IMR-90 (cell line): Measurements from ENCODE around the gene GPC5. TPM values are rescaled to one million over a fixed set of nuclear protein-coding genes. Genes with fewer than 3 reads are reported as not detected.

ENCODE experiments used
- ATAC-seq: fragments of 200-7000 bp; cut with Tn5 transposase; 2 replicates; pipeline ENCODE4 v1.9.1; 2020; ENCODE audit warnings: low read depth, mild to moderate bottlenecking, moderate library complexity
- BruUV-seq: library from RNA; stranded (reverse); fragments of 400-500 nt; replicated peaks from 2 replicates; lab custom pipeline; 2021; lab: Mats Ljungman, UMichigan
- CTCF ChIA-PET: fragments of 300-600 bp; formaldehyde crosslinking; extraction: SDS; loops from one replicate; lab custom pipeline; 2021; ENCODE audit warnings: antibody characterized with exemption; lab: Yijun Ruan, JAX
- POLR2A ChIA-PET: fragments of 300-600 bp; sonication (Branson Sonifier 250); formaldehyde crosslinking; loops from one replicate; lab custom pipeline; 2022; ENCODE audit warnings: antibody characterized with exemption; ENCODE audit not compliant: unreplicated experiment; lab: Charles Lee
- DNase-seq: peaks from one replicate; pipeline ENCODE4 v3.0.0; 2013
- H2AFZ ChIP-seq: replicated peaks from 2 replicates; pipeline ENCODE3; 2013; ENCODE audit warnings: low read length, mild to moderate bottlenecking; ENCODE audit not compliant: poor library complexity
- H2AK5ac ChIP-seq: 2 replicates; pipeline ENCODE4 v1.6.1; 2013; ENCODE audit warnings: low read depth, low read length, inconsistent platforms
- H2AK9ac ChIP-seq: replicated peaks from 2 replicates; pipeline ENCODE3; 2013; ENCODE audit warnings: mild to moderate bottlenecking, low read depth, low read length, moderate library complexity; ENCODE audit not compliant: poor library complexity
- H2BK120ac ChIP-seq: 2 replicates; pipeline ENCODE4 v1.6.1; 2013; ENCODE audit warnings: low read depth, low read length, inconsistent platforms
- H2BK15ac ChIP-seq: 3 replicates; pipeline ENCODE4 v1.6.1; 2013; ENCODE audit warnings: low read depth, low read length, inconsistent platforms
- H2BK20ac ChIP-seq: 2 replicates; pipeline ENCODE4 v1.6.1; 2013; ENCODE audit warnings: low read depth, mild to moderate bottlenecking, inconsistent platforms, low read length, moderate library complexity
- H2BK5ac ChIP-seq: 2 replicates; pipeline ENCODE4 v1.6.1; 2013; ENCODE audit warnings: mild to moderate bottlenecking, low read depth, low read length, inconsistent platforms; ENCODE audit not compliant: poor library complexity, severe bottlenecking
- H3K14ac ChIP-seq: replicated peaks from 2 replicates; pipeline ENCODE4 v1.6.1; 2013; ENCODE audit warnings: low read depth, low read length, inconsistent platforms
- H3K18ac ChIP-seq: 2 replicates; pipeline ENCODE4 v1.6.1; 2013; ENCODE audit warnings: low read depth, low read length, control low read depth
- H3K23ac ChIP-seq: 2 replicates; pipeline ENCODE4 v1.6.1; 2013; ENCODE audit warnings: low read depth, low read length, inconsistent platforms
- H3K27ac ChIP-seq: 2 replicates; pipeline ENCODE4 v1.5.1; 2013; ENCODE audit warnings: mild to moderate bottlenecking, control low read depth, low read length; ENCODE audit not compliant: insufficient read depth
- H3K27me3 ChIP-seq: 2 replicates; pipeline ENCODE4 v1.6.1; 2013; ENCODE audit warnings: low read length; ENCODE audit not compliant: control insufficient read depth, insufficient read depth
- H3K36me3 ChIP-seq: 2 replicates; pipeline ENCODE4 v1.6.1; 2013; ENCODE audit warnings: low read length, mixed read lengths; ENCODE audit not compliant: control insufficient read depth, insufficient read depth
- H3K4ac ChIP-seq: 2 replicates; pipeline ENCODE4 v1.6.1; 2013; ENCODE audit warnings: low read depth, low read length, inconsistent platforms
- H3K4me1 ChIP-seq: 2 replicates; pipeline ENCODE4 v1.6.1; 2013; ENCODE audit warnings: low read length, mixed read lengths; ENCODE audit not compliant: control insufficient read depth, insufficient read depth
- H3K4me2 ChIP-seq: 2 replicates; pipeline ENCODE4 v1.6.1; 2013; ENCODE audit warnings: low read depth, mild to moderate bottlenecking, control low read depth, low read length, moderate library complexity
- H3K4me3 ChIP-seq: 2 replicates; pipeline ENCODE4 v1.5.1; 2013; ENCODE audit warnings: low read depth, mild to moderate bottlenecking, control low read depth, low read length, moderate library complexity; ENCODE audit not compliant: insufficient read depth
- H3K56ac ChIP-seq: 2 replicates; pipeline ENCODE4 v1.6.1; 2013; ENCODE audit warnings: low read length, inconsistent platforms; ENCODE audit not compliant: insufficient read depth; ENCODE audit errors: extremely low read depth
- H3K79me1 ChIP-seq, 2 experiments: 2 replicates each; pipeline ENCODE4 v1.6.1; 2013; ENCODE audit warnings: low read length in 2 of 2, inconsistent platforms in 1 of 2, low read depth in 1 of 2
- H3K9ac ChIP-seq: 2 replicates; pipeline ENCODE4 v1.6.1; 2013; ENCODE audit warnings: low read depth, low read length, control low read depth
- H3K9me1 ChIP-seq: 2 replicates; pipeline ENCODE4 v1.6.1; 2013; ENCODE audit warnings: low read length, inconsistent platforms; ENCODE audit not compliant: insufficient read depth
- H3K9me3 ChIP-seq: 2 replicates; pipeline ENCODE4 v1.6.1; 2013; ENCODE audit warnings: low read length; ENCODE audit not compliant: control insufficient read depth, insufficient read depth
- H4K20me1 ChIP-seq: 2 replicates; pipeline ENCODE4 v1.6.1; 2013; ENCODE audit warnings: low read length, inconsistent platforms; ENCODE audit not compliant: insufficient read depth
- H4K5ac ChIP-seq: 2 replicates; pipeline ENCODE4 v1.6.1; 2013; ENCODE audit warnings: mild to moderate bottlenecking, low read depth, low read length, control low read depth
- H4K8ac ChIP-seq, 2 experiments: 2 replicates each; pipeline ENCODE4 v1.6.1; 2013; ENCODE audit warnings: low read depth in 2 of 2, low read length in 2 of 2, control low read depth in 1 of 2, inconsistent platforms in 1 of 2
- H4K91ac ChIP-seq: 2 replicates; pipeline ENCODE4 v1.6.1; 2013; ENCODE audit warnings: low read depth, low read length, inconsistent platforms; ENCODE audit not compliant: insufficient read depth
- BHLHE40 ChIP-seq: fragments of 150-350 bp; IDR thresholded peaks from 2 replicates; pipeline ENCODE4 v1.6.1; 2016; ENCODE audit warnings: mild to moderate bottlenecking, low read depth, low read length
- CEBPB ChIP-seq: IDR thresholded peaks from 2 replicates; pipeline ENCODE4 v1.6.1; 2012; ENCODE audit warnings: low read depth, low read length, improper control_type of control experiment
- CHD1 ChIP-seq: IDR thresholded peaks from 2 replicates; pipeline ENCODE4 v1.6.1; 2012; ENCODE audit warnings: low read depth, low read length, improper control_type of control experiment
- FOS ChIP-seq: fragments of 150-350 bp; IDR thresholded peaks from 2 replicates; pipeline ENCODE4 v1.6.1; 2016; ENCODE audit warnings: low read depth, low read length
- MAFK ChIP-seq: IDR thresholded peaks from 2 replicates; pipeline ENCODE4 v1.6.1; 2012; ENCODE audit warnings: low read depth, low read length, improper control_type of control experiment
- MAZ ChIP-seq: IDR thresholded peaks from 2 replicates; pipeline ENCODE4 v1.6.1; 2012; ENCODE audit warnings: low read depth, mild to moderate bottlenecking, low read length, improper control_type of control experiment, moderate library complexity, borderline replicate concordance
- MXI1 ChIP-seq: IDR thresholded peaks from 2 replicates; pipeline ENCODE4 v1.6.1; 2012; ENCODE audit warnings: low read depth, mild to moderate bottlenecking, low read length, moderate library complexity, borderline replicate concordance
- NFE2L2 ChIP-seq: fragments of 150-350 bp; IDR thresholded peaks from 2 replicates; pipeline ENCODE4 v1.6.1; 2016; ENCODE audit warnings: low read depth, mild to moderate bottlenecking, low read length
- POLR2A ChIP-seq: IDR thresholded peaks from 2 replicates; pipeline ENCODE4 v1.6.1; 2012; ENCODE audit warnings: mild to moderate bottlenecking, low read depth, low read length
- RAD21 ChIP-seq: IDR thresholded peaks from 2 replicates; pipeline ENCODE4 v1.6.1; 2012; ENCODE audit warnings: low read length, improper control_type of control experiment
- RCOR1 ChIP-seq: IDR thresholded peaks from 2 replicates; pipeline ENCODE4 v1.6.1; 2012; ENCODE audit warnings: mild to moderate bottlenecking, low read length, improper control_type of control experiment; ENCODE audit not compliant: insufficient replicate concordance
- RFX5 ChIP-seq: IDR thresholded peaks from 2 replicates; pipeline ENCODE4 v1.8.0; 2012; ENCODE audit warnings: low read depth, mild to moderate bottlenecking, low read length, moderate library complexity
- SMC3 ChIP-seq: fragments of 150-350 bp; IDR thresholded peaks from 2 replicates; pipeline ENCODE4 v1.6.1; 2016; ENCODE audit warnings: low read depth, mild to moderate bottlenecking, antibody characterized with exemption, low read length, moderate library complexity
- WGBS, 2 experiments: methylation state at CpG; one replicate each; pipeline versions ENCODE4 v1.1.5 to v1.1.7; 2013; ENCODE audit warnings: missing lambda C conversion rate in 2 of 2; ENCODE audit not compliant: insufficient read length in 1 of 2; ENCODE audit errors: extremely low coverage in 2 of 2; 5-methylcytosine and 5-hydroxymethylcytosine counted together
- dilution Hi-C: fragments of 300-500 bp; cut with HindIII; formaldehyde crosslinking; loops from one replicate; pipeline ENCODE4 v1.14.3; 2018; ENCODE audit warnings: low sequenced_read_pairs; ENCODE audit not compliant: unreplicated experiment
- in situ Hi-C: fragments of 300-500 bp; cut with MboI; formaldehyde crosslinking; loops from 3 replicates; pipeline ENCODE4 v1.14.3; 2019; ENCODE audit warnings: low sequenced_read_pairs, inconsistent platforms, mixed read lengths
- intact Hi-C: fragments of 100-400 bp; cut with micrococcal nuclease; formaldehyde crosslinking; loops from 2 replicates; pipeline ENCODE4 v1.10.0; 2022
- polyA plus RNA-seq, 3 experiments: library from polyadenylated mRNA; depleted of rRNA; stranded (reverse); fragments of >200 nt; gene quantifications; 2 replicates each; pipeline ENCODE4 v1.2.3, GENCODE V29; 2012; ENCODE audit warnings: low replicate concordance in 1 of 3
- total RNA-seq: library from RNA; depleted of rRNA; stranded (reverse); fragments of >200 nt; gene quantifications from 2 replicates; pipeline ENCODE4 v1.2.3, GENCODE V29; 2012
- TF ChIP-seq, protein P1 (sequence below): fragments of 150-350 bp; IDR thresholded peaks from 2 replicates; pipeline ENCODE4 v1.6.1; 2016; ENCODE audit warnings: low read depth, mild to moderate bottlenecking, low read length, moderate library complexity, borderline replicate concordance
- TF ChIP-seq, protein P2 (sequence below): conservative IDR thresholded peaks from 2 replicates; pipeline ENCODE4 v1.5.1; 2012; ENCODE audit warnings: mild to moderate bottlenecking, low read depth, low read length, improper control_type of control experiment
- TF ChIP-seq, protein P3 (sequence below): fragments of 150-350 bp; IDR thresholded peaks from 2 replicates; pipeline ENCODE4 v1.6.1; 2017; ENCODE audit warnings: mild to moderate bottlenecking, antibody characterized with exemption, low read length, low read depth

The GPC5 gene
- total and polyA plus RNA-seq, 2 of the 4 experiments (the other 2 are of a cell fraction): 0.94 to 1.8 TPM

DNA sequence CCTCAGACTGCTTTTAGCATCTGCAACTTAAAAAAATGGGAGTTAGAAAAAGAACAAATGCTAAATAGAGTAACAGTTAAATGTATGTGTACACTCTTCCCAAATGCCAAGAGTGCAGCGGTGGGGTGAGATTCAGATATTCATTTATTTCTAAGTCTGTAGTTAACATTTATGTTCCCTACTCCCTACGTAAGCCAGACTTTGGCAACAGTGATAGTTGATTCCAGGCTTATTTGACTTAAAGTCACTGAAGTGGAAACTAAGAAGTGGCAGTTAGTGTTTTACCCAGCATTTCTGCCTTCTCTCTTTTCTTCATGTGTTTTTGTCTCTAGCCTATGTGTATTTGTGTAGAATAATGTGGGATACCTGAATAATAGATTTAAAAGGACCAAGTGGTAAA lies 46.4 kb upstream of the GPC5 start:
- Histone ChIP-seq H4K91ac (no peak overlapping the region), H2BK5ac (no peak overlapping the region), H3K79me1 (peaks cover 13 to 26% of the 10 kb centered on the region in 2 experiments), H3K27ac (no peak overlapping the region), H3K27me3 (peaks cover 2% of the 10 kb centered on the region; the same call in 1 of the 2 replicates), H2BK15ac (no peak overlapping the region), H3K4me3 (no peak overlapping the region), H4K20me1 (peaks cover 16% of the 10 kb centered on the region), H2AK5ac (no peak overlapping the region), H3K23ac (no peak overlapping the region), H3K14ac (no peak overlapping the region), H3K18ac (no peak overlapping the region), H2BK20ac (no peak overlapping the region), H2AK9ac (no peak overlapping the region), H3K56ac (no peak overlapping the region), H2BK120ac (no peak overlapping the region), H3K9me3 (no peaks in the 10 kb centered on the region), H3K9ac (no peak overlapping the region), H3K4me1 (peaks cover 3% of the 10 kb centered on the region), H4K5ac (no peak overlapping the region), H4K8ac (no peak overlapping the region), H3K4ac (no peak overlapping the region), H3K36me3 (peaks cover 15% of the 10 kb centered on the region), H2AFZ (no peak overlapping the region), H3K9me1 (no peaks in the 10 kb centered on the region), H3K4me2 (no peak overlapping the region)
- WGBS, 2 experiments: no CpG with 5 or more reads among the region's 2 CpGs
- ATAC-seq: no peak
- no peak for TF ChIP-seq RFX5
- no peak for TF ChIP-seq MXI1
- TF ChIP-seq POLR2A: no peak
- no peak for TF ChIP-seq SMC3
- TF ChIP-seq MAZ: no peak
- TF ChIP-seq, protein P1, sequence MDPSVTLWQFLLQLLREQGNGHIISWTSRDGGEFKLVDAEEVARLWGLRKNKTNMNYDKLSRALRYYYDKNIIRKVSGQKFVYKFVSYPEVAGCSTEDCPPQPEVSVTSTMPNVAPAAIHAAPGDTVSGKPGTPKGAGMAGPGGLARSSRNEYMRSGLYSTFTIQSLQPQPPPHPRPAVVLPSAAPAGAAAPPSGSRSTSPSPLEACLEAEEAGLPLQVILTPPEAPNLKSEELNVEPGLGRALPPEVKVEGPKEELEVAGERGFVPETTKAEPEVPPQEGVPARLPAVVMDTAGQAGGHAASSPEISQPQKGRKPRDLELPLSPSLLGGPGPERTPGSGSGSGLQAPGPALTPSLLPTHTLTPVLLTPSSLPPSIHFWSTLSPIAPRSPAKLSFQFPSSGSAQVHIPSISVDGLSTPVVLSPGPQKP: no peak
- TF ChIP-seq, protein P2, sequence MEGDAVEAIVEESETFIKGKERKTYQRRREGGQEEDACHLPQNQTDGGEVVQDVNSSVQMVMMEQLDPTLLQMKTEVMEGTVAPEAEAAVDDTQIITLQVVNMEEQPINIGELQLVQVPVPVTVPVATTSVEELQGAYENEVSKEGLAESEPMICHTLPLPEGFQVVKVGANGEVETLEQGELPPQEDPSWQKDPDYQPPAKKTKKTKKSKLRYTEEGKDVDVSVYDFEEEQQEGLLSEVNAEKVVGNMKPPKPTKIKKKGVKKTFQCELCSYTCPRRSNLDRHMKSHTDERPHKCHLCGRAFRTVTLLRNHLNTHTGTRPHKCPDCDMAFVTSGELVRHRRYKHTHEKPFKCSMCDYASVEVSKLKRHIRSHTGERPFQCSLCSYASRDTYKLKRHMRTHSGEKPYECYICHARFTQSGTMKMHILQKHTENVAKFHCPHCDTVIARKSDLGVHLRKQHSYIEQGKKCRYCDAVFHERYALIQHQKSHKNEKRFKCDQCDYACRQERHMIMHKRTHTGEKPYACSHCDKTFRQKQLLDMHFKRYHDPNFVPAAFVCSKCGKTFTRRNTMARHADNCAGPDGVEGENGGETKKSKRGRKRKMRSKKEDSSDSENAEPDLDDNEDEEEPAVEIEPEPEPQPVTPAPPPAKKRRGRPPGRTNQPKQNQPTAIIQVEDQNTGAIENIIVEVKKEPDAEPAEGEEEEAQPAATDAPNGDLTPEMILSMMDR: no peak
- no peak for TF ChIP-seq BHLHE40
- TF ChIP-seq RAD21: no peak
- TF ChIP-seq NFE2L2: no peak
- TF ChIP-seq CEBPB: no peak
- no peak for TF ChIP-seq CHD1
- TF ChIP-seq, protein P3, sequence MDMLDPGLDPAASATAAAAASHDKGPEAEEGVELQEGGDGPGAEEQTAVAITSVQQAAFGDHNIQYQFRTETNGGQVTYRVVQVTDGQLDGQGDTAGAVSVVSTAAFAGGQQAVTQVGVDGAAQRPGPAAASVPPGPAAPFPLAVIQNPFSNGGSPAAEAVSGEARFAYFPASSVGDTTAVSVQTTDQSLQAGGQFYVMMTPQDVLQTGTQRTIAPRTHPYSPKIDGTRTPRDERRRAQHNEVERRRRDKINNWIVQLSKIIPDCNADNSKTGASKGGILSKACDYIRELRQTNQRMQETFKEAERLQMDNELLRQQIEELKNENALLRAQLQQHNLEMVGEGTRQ: no peak
- TF ChIP-seq MAFK: no peak
- no peak for TF ChIP-seq RCOR1
- TF ChIP-seq FOS: no peak
- intact Hi-C loops: no loop called here
- CTCF ChIA-PET: no interaction called here
- no peak for DNase-seq
- BruUV-seq: no TSS peak
- dilution Hi-C loops: no loop called here
- POLR2A ChIA-PET: no interaction called here
- in situ Hi-C loops: no loop called here
